Breast epithelium (tissue), 4 donors: Measurements from ENCODE around the gene USP32. TPM values are rescaled to one million over a fixed set of nuclear protein-coding genes. Genes with fewer than 3 reads are reported as not detected.
"Not testable (repeated sequence)": the region's sequence is repeated elsewhere in the genome, so short reads cannot be mapped to it uniquely, and the experiment has no call there.

Experiments
- DNase-seq, 2 donors: peaks; one replicate each; pipeline ENCODE4 v3.0.0-alpha.2; 2019; ENCODE audit warnings: low spot score in 2 of 2
- H3K27ac ChIP-seq, 2 donors: fragments of 200-600 bp; sonication (generic) in 1 of 2; one replicate each; pipeline ENCODE4 v1.5.1; 2016 to 2019; ENCODE audit warnings: mild to moderate bottlenecking in 1 of 2
- H3K27me3 ChIP-seq, 2 donors: fragments of 200-600 bp; sonication (generic) in 1 of 2; one replicate each; pipeline versions ENCODE4 v1.5.1 to v1.6.0; 2017 to 2019; ENCODE audit warnings: control low read depth in 1 of 2, mild to moderate bottlenecking in 1 of 2
- H3K36me3 ChIP-seq: fragments of 200-600 bp; one replicate; pipeline ENCODE4 v1.5.1; 2019
- H3K4me1 ChIP-seq, 2 donors: fragments of 200-600 bp; sonication (generic); one replicate each; pipeline ENCODE4 v1.5.1; 2016 to 2019; ENCODE audit warnings: control low read depth in 1 of 2
- H3K4me3 ChIP-seq, 3 donors: fragments of 200-600 bp; sonication (generic); 1 replicate in 2 of 3; 2 replicates in 1 of 3; pipeline ENCODE4 v1.5.1; 2016 to 2019; ENCODE audit warnings: mild to moderate bottlenecking in 3 of 3, moderate library complexity in 2 of 3
- H3K9me3 ChIP-seq, 2 donors: fragments of 200-600 bp; sonication (generic) in 1 of 2; one replicate each; pipeline ENCODE4 v1.5.1; 2016 to 2019; ENCODE audit warnings: control low read depth in 1 of 2
- CTCF ChIP-seq, 3 donors: fragments of 450-650 bp; IDR thresholded peaks; one replicate each; pipeline ENCODE4 v1.5.1; 2016 to 2017; ENCODE audit warnings: antibody characterized with exemption in 3 of 3, mild to moderate bottlenecking in 3 of 3, moderate library complexity in 3 of 3
- POLR2A ChIP-seq: fragments of 450-650 bp; IDR thresholded peaks from one replicate; pipeline ENCODE4 v1.6.1; 2016; ENCODE audit warnings: antibody characterized with exemption, mild to moderate bottlenecking, moderate library complexity
- POLR2AphosphoS5 ChIP-seq, 3 donors: sonication (generic); formaldehyde crosslinking; IDR thresholded peaks; one replicate each; pipeline ENCODE4 v1.6.1; 2017; ENCODE audit warnings: antibody characterized with exemption in 3 of 3
- intact Hi-C: fragments of 100-400 bp; cut with DNase I; formaldehyde crosslinking; loops from one replicate; pipeline ENCODE4 v1.15.1; 2023; ENCODE audit warnings: low total_unique reads
- total RNA-seq, 3 donors: library from RNA; depleted of rRNA; stranded (reverse); fragments of >200 nt; gene quantifications; one replicate each; pipeline ENCODE4 v1.1.0, GENCODE V29; 2016

USP32 gene
- total RNA-seq, 3 donors from 2014 or later = 66.2 to 95.1 (median 69.1) TPM

DNA sequence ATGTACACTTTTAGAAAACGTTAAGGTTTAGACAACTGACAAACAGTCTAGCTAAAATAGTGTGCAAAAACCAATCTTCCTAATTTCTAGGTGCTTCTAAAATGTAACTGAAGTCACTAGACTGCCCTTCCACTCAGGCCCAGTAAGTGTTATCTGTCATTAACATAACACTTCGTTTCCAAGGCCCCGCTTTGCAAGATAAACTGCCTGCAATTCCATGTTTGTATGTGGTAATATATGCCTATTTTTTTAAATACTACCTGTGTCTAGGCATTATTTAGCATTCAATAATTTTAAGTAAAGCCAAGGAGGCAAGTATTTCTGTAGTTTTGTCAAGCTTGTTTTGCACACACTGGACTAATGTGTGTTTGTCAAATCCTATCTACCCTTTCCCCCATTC is 3.2 kb downstream of the USP32 start:
- Histone ChIP-seq H3K27me3 (no peaks in the 10 kb centered on the region), H3K4me3 (no peak overlapping the region), H3K4me1 (peaks cover 0 to 17% of the 10 kb centered on the region in 2 donors), H3K27ac (no peak overlapping the region), H3K9me3 (no peaks in the 10 kb centered on the region), H3K36me3 (no peaks in the 10 kb centered on the region)
- no peak for DNase-seq
- TF ChIP-seq POLR2A (no peak), POLR2AphosphoS5 (IDR thresholded peaks at IDR 0.05) (no peak), CTCF (IDR thresholded peaks at IDR 0.05) (no peak)
- intact Hi-C loops = no loop called here

DNA sequence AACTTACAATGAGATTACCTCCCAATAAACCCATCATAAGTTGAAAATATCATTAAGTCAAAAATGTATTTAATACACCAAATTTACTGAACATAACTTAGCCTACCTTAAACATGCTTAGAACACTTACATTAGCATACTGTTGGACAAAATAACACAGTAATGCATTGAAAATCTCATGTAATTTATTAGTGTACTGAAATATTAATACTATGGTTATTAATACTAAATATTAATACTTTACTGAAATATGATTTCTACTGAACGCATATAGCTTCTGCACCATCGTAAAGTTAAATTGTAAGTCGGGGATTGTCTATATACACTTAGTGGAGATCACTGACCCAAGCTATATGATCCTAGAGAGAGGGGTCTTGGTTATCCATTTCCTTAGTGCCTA is 4.3 kb downstream of the USP32 start:
- TF ChIP-seq CTCF (IDR thresholded peaks at IDR 0.05) = no peak
- Histone ChIP-seq H3K36me3 (no peaks in the 10 kb centered on the region), H3K4me3 (no peak overlapping the region), H3K4me1 (peaks cover 0 to 17% of the 10 kb centered on the region in 2 donors), H3K27me3 (no peaks in the 10 kb centered on the region), H3K9me3 (no peaks in the 10 kb centered on the region), H3K27ac (no peak overlapping the region)
- intact Hi-C loops = no loop called here
- no peak for DNase-seq

DNA sequence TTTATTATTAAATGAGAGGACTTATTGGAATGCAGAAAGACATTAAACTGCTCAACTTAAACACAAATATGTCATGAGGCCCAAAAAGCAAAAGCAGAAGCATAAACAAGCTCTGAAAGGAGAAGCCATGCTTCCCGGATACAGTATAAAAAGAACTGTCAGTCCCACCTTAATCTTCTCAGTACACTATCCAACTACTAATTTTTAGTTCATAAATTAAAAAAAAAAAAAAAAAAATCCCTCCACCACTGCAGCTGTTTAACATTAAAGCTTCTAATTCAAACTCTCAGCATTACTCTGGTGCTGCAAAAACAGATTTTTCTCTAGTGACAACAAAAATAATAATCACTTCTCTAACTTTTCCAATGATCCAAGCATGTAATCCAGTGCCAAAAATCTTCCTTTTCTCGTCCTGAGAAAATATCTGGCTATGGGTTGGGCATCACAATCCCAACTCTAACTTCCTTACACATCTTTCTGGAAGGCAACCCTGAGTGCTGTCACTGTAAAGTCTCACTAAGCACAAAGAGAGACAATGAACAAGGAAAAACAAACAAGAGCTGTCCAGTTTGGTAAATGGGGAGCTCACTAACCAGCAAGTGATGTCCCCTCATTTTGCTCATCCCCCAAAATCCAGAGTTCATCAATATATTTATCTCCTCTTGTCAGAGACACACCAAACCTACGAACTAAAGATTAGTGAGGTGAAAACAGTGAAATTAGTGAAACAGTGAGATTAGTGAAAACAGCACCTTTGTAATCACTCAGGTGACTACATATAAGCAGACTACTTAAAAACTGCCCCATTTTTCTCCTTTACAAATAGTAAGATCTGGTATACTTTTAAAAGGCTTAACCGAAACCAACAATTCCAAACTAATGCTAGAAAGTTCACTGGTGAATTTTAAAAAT is 5.5 kb downstream of the USP32 start:
- H3K27ac ChIP-seq = no peak overlapping the region

GRCh38 chr17:60384921-60385320 is 7.0 kb downstream of the USP32 start:
- H3K27ac ChIP-seq, H3K4me3 ChIP-seq, DNase-seq, H3K9me3 ChIP-seq, H3K27me3 ChIP-seq, intact Hi-C loops, H3K36me3 ChIP-seq: not testable (repeated sequence)
- H3K4me1 ChIP-seq = peaks cover 0 to 13% of the 10 kb centered on the region in 2 donors

More for the DNA sequence above, 5.5 kb downstream of the USP32 start:
- DNase-seq = no peak
- Histone ChIP-seq H3K9me3 (no peaks in the 10 kb centered on the region), H3K4me3 (no peak overlapping the region), H3K36me3 (no peaks in the 10 kb centered on the region), H3K27me3 (no peaks in the 10 kb centered on the region), H3K4me1 (peaks cover 0 to 17% of the 10 kb centered on the region in 2 donors)
- intact Hi-C loops = no loop called here
- TF ChIP-seq POLR2AphosphoS5 (IDR thresholded peaks at IDR 0.05) (no peak), POLR2A (no peak), CTCF (IDR thresholded peaks at IDR 0.05) (no peak)

DNA sequence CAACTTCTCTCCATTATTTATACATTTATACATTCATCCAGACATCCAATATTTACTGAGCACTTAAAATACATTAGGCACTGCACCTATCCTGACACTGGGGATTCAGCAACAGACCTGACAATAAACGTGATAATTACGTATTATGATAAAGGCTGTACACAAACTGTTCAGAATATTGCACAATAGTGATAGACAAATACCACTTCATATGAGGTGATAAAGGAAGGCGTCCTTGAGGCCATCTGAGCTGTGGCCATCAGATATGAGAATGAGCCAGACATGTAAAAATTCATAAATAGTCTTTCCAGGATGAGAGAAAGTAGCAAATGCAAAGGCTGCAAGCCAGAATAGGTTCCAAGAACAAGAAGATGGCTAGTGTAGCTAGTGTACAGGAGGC is 8.6 kb downstream of the USP32 start:
- Histone ChIP-seq H3K36me3 (no peaks in the 10 kb centered on the region), H3K9me3 (no peaks in the 10 kb centered on the region), H3K27me3 (no peaks in the 10 kb centered on the region), H3K4me3 (no peak overlapping the region), H3K4me1 (peaks cover 0 to 6% of the 10 kb centered on the region in 2 donors), H3K27ac (no peak overlapping the region)
- no peak for DNase-seq
- TF ChIP-seq POLR2AphosphoS5 (IDR thresholded peaks at IDR 0.05) = no peak
- TF ChIP-seq POLR2A = no peak
- TF ChIP-seq CTCF (IDR thresholded peaks at IDR 0.05) = no peak
- intact Hi-C loops = no loop called here
